ENCODE measurements around the gene PRRG4. TPM values are rescaled to one million over a fixed set of nuclear protein-coding genes. Genes with fewer than 3 reads are reported as not detected.

PRRG4 gene
- total RNA-seq, 1 donor from 2014 or later = 5.8 TPM

Other genes starting within 250 kb of the PRRG4 start
- 425 TPM for gene EIF3M, start 246.1 kb upstream of the PRRG4 start, total RNA-seq
- gene CCDC73, start 35.3 kb upstream of the PRRG4 start, total RNA-seq = not detected
- gene QSER1, start 62.9 kb downstream of the PRRG4 start, total RNA-seq = 40.9 TPM
- gene DEPDC7, start 186.0 kb downstream of the PRRG4 start, total RNA-seq = 17.0 TPM
- 21.0 TPM for gene TCP11L1, start 209.6 kb downstream of the PRRG4 start, total RNA-seq